Retinal pigment epithelial cell (primary cell): Measurements from ENCODE around the gene GLDC.

Experiments
- DNase-seq: peaks from one replicate; pipeline ENCODE4 v3.0.0-alpha.2; 2010; ENCODE audit warnings: low read depth
- H3K4me3 ChIP-seq: 2 replicates; pipeline ENCODE4 v1.5.1; 2011; ENCODE audit warnings: mild to moderate bottlenecking, low read length, control low read depth, moderate library complexity
- TF ChIP-seq, protein P1 (sequence below): conservative IDR thresholded peaks from 2 replicates; pipeline ENCODE4 v1.5.1; 2011; ENCODE audit warnings: low read depth, low read length, control low read depth, inconsistent platforms

GLDC gene

DNA sequence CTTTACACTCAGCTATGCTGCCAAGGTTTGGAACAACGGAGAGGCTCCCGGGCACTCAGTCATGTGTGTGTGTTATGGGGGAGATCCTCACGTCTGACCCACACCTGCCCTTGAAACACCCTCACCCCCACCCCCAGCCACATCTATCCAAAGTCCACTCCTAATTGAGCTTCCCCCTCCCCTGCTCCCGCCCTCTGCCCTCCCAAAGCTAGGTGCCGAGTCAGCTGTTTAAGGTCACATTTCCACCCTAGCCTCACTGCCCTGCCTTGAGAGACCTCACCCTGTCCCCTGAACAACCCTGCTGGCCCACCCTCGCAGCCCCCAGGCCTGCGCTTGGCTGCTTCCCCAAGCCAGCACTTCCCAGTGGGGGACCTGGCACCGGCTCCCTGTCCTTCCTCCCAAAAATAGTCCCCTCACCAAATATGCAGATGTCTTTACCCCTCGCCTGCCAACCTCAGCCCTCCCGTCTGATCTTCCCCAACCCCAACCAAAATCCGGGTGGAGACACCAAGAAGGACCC, 36.0 kb downstream of the GLDC start:
- TF ChIP-seq, protein P1, sequence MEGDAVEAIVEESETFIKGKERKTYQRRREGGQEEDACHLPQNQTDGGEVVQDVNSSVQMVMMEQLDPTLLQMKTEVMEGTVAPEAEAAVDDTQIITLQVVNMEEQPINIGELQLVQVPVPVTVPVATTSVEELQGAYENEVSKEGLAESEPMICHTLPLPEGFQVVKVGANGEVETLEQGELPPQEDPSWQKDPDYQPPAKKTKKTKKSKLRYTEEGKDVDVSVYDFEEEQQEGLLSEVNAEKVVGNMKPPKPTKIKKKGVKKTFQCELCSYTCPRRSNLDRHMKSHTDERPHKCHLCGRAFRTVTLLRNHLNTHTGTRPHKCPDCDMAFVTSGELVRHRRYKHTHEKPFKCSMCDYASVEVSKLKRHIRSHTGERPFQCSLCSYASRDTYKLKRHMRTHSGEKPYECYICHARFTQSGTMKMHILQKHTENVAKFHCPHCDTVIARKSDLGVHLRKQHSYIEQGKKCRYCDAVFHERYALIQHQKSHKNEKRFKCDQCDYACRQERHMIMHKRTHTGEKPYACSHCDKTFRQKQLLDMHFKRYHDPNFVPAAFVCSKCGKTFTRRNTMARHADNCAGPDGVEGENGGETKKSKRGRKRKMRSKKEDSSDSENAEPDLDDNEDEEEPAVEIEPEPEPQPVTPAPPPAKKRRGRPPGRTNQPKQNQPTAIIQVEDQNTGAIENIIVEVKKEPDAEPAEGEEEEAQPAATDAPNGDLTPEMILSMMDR = no peak
- H3K4me3 ChIP-seq = no peak overlapping the region
- no peak for DNase-seq

DNA sequence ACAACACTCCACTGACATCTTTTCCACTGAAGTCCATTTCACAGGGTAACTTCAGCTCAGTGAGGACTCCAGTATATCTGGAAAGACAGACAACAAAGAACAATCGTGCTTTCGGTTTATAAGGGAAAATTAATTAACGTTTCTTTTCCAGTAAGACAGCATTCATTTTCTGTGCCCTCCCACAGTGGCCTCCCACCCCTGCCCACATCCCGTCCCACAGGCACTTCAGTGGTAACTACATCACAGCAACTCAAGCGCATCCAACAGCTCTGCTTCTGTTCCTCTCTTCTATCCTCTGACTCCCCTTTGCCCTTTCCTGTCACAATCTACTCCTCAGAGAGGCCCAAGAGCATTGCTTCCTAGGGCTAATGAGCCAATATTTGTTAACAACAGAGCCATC, 40.3 kb downstream of the GLDC start:
- H3K4me3 ChIP-seq = no peak overlapping the region
- TF ChIP-seq, protein P1 = no peak
- DNase-seq = no peak

DNA sequence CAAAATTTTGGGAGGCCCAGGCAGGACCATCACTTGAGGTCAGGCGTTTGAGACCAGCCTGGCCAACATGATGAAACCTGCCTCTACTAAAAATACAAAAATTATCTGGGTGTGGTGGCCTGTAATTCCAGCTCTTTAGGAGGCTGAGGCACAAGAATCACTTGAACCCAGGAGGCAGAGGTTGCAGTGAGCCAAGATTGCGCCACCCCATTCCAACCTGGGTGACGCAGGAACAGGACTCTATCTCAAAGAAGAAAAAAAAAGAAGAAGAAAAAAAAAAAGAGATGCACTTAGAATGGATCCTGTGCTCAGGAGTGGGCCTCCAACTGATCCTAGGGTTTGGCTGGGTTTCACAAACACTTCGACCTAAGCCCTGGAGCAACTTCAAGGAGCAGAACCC, 45.1 kb downstream of the GLDC start:
- no peak overlapping the region for H3K4me3 ChIP-seq
- TF ChIP-seq, protein P1 = no peak
- no peak for DNase-seq

DNA sequence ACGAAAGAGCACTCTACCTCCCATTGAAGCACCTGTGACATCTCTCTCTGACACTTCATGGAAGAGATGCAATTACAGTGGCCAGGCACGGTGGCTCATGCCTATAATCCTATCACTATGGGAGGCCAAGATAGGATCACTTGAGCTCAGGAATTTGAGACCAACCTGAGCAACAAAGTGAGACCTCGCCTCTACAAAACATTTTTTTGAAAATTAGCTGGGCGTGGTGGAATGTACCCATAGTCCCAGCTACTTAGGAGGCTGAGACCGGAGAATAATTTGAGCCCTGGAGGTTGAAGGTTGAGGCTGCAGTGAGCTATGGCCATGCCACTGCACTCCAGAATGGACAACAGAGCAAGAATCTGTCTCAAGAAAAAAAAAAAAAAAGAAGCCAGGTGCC, 45.5 kb downstream of the GLDC start:
- H3K4me3 ChIP-seq = no peak overlapping the region
- TF ChIP-seq, protein P1 = no peak
- no peak for DNase-seq

DNA sequence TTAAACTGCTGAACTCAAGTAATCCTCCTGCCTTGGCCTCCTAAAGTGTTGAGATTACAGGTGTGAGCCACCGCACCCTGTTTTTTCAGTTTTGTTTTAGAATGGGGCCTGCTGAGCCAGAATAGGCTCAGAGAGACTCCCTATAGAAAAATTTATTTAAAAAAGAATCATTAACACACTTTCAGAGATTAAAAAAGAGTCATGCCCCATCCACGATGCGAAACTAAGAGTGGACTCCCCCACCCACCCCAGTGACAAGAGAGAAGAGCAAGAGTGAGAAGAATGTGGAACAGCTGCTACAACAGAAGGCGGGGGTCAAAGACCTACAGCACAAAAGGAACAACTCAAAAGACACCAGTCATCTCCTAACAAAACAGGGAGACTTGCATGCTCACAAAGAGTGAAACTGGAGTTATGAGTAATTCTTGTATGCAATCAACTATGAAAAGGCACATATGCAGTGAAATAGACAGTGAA, 47.2 kb downstream of the GLDC start:
- TF ChIP-seq, protein P1 = no peak
- DNase-seq = no peak
- H3K4me3 ChIP-seq = no peak overlapping the region

DNA sequence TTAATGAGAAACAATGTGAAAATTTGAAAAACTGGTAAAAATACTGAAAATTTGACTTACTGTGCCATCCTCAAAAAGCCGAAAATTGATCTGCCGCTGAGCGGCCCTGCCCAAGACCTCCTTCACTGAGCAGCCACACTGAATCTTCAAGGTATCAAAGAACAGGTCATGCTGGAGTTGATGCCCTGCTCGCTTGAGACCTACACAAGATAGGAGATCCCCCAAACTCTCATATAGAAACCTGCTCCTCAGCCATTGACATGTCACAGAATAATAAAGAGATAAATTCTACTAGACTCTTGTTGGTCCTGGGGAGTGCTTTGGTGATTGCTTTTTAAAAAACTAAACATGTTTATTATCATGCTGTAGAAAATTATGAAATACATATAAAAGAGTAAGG, 52.7 kb downstream of the GLDC start:
- TF ChIP-seq, protein P1 = no peak
- DNase-seq = no peak
- H3K4me3 ChIP-seq = no peak overlapping the region

DNA sequence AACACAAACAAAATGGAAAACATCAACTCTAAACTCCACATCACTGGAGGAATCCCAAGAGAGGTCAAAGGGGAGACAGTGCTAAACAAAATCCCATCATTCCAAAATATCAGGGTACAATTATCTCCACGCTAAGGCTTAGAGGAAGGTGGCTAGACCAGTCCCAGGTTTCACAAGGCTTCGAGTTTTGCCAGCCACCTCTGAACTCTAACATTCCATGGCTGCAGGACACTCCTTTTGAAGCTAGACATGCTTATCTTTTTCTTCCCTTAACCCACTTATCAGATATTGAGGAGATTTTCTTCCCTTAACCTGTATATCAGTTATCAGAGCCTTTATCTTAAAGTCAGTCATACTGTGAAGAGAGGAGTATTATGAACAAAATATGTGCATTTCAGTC, 53.3 kb downstream of the GLDC start:
- TF ChIP-seq, protein P1 = no peak
- no peak for DNase-seq
- no peak overlapping the region for H3K4me3 ChIP-seq
